Heart left ventricle (tissue), 16 donors: ENCODE results near the gene GJA4. TPM values are rescaled to one million over a fixed set of nuclear protein-coding genes. Genes with fewer than 3 reads are reported as not detected.

ENCODE experiments used
- ATAC-seq, 4 donors: fragments of 200-7000 bp; cut with Tn5 transposase; one replicate each; pipeline ENCODE4 v1.9.1; 2020 to 2022; ENCODE audit warnings: moderate library complexity in 4 of 4, mild to moderate bottlenecking in 3 of 4, moderate number of reproducible peaks in 1 of 4
- DNase-seq, 5 donors: peaks; one replicate each; pipeline ENCODE4 v3.0.0-alpha.2; 2020
- H3K27ac ChIP-seq, 12 donors: fragments of 200-600 bp; sonication (generic) in 4 of 12; one replicate each; pipeline versions ENCODE4 v1.5.0 to v1.8.0; 2016 to 2022; ENCODE audit warnings: mild to moderate bottlenecking in 2 of 12
- H3K27me3 ChIP-seq, 9 donors: fragments of 200-600 bp; sonication (generic) in 2 of 9; one replicate each; pipeline versions ENCODE4 v1.5.1 to v1.8.0; 2016 to 2022; ENCODE audit warnings: mild to moderate bottlenecking in 3 of 9
- H3K36me3 ChIP-seq, 9 donors: fragments of 200-600 bp; sonication (generic) in 2 of 9; one replicate each; pipeline versions ENCODE4 v1.5.0 to v1.8.0; 2018 to 2022; ENCODE audit warnings: mild to moderate bottlenecking in 2 of 9
- H3K4me1 ChIP-seq, 12 donors: fragments of 200-600 bp; sonication (generic) in 4 of 12; one replicate each; pipeline versions ENCODE4 v1.5.0 to v1.8.0; 2016 to 2022; ENCODE audit warnings: mild to moderate bottlenecking in 3 of 12
- H3K4me3 ChIP-seq, 12 donors: fragments of 200-600 bp; sonication (generic) in 4 of 12; one replicate each; pipeline versions ENCODE4 v1.5.0 to v1.8.0; 2017 to 2022; ENCODE audit warnings: mild to moderate bottlenecking in 9 of 12, moderate library complexity in 4 of 12
- H3K9me3 ChIP-seq, 12 donors: fragments of 200-600 bp; sonication (generic) in 4 of 12; one replicate each; pipeline versions ENCODE4 v1.5.0 to v1.8.0; 2016 to 2022; ENCODE audit warnings: mild to moderate bottlenecking in 1 of 12
- POLR2A ChIP-seq, 2 donors: fragments of 450-650 bp; IDR thresholded peaks; one replicate each; pipeline ENCODE4 v1.6.1; 2017; ENCODE audit warnings: antibody characterized with exemption in 2 of 2, mild to moderate bottlenecking in 2 of 2, moderate library complexity in 2 of 2
- WGBS, 4 donors: extraction: QIAGEN DNeasy Blood & Tissue Kit in 2 of 4; methylation state at CpG; one replicate each; pipeline versions ENCODE4 v1.1.5 to v1.1.7; 2013 to 2018; 5-methylcytosine and 5-hydroxymethylcytosine counted together
- intact Hi-C, 10 donors: fragments of 100-400 bp; cut with DNase I; formaldehyde crosslinking; loops; one replicate each; pipeline versions ENCODE4 v1.11.1 to v1.14.2; 2022
- polyA plus RNA-seq, 2 donors: library from polyadenylated mRNA; stranded (reverse); fragments of 200-250 nt; gene quantifications; one replicate each; pipeline ENCODE4 v1.2.3, GENCODE V29; 2013
- total RNA-seq, 9 donors: library from RNA; depleted of rRNA in 2 of 9; stranded (reverse); fragments of >200 nt in 2 of 9; fragmentation: NEBNext Ultra II Directional in 3 of 9; extraction: Animal tissue kit (Norgen Biotek cat#: 25700) in 3 of 9; gene quantifications; one replicate each; pipeline versions ENCODE4 v1.1.0 to v1.2.4, GENCODE V29; 2016 to 2023
- TF ChIP-seq, protein P1 (sequence below), 12 donors: fragments of 200-600 bp; sonication (generic) in 4 of 12; IDR thresholded peaks; one replicate each; pipeline versions ENCODE4 v1.5.0 to v1.8.0; 2018 to 2022; ENCODE audit warnings: antibody characterized with exemption in 12 of 12, mild to moderate bottlenecking in 5 of 12
- donor health status: ischemic (EF 13 %, LVEDD 7.1; RV severe dilation, severe dysfunction).
- donor health status: healthy with polysubstance abuse.
- donor health status: DM: no; HTN: yes; CAD: no.
- donor health status: DM: no; HTN: no; CAD: no.
- donor health status: ischemic (EF 25% LVEDD 6.9; RV normal size, moderate dysfunction).
- donor health status: ischemic (EF 25% LVEDD 5.7; RV mildly dilated, moderate dysfunction).
- donor health status: healthy.
- donor health status: DM: yes; HTN: yes; CAD: no.
- donor health status: ischemic (EF 35%, LVEDD 5.7; RV mildly dilated, moderate dysfunction).
- donor health status: nonischemic (EF 11% LVEDD 7.7; RV severe dilation, severe dysfunction).
- donor health status: DM: yes; HTN: yes; CAD: no.
- donor health status: PGD.
- donor health status: ischemic (EF 29% LVEDD 5.4; RV normal size, mild dysfunction).
- donor health status: nonischemic (EF 23%, LVEDD 6.1; RV moderate dilation, normal function).

GJA4 gene
- total and polyA plus RNA-seq, 11 donors: 14.2 to 78.0 (median 23.0) TPM

DNA sequence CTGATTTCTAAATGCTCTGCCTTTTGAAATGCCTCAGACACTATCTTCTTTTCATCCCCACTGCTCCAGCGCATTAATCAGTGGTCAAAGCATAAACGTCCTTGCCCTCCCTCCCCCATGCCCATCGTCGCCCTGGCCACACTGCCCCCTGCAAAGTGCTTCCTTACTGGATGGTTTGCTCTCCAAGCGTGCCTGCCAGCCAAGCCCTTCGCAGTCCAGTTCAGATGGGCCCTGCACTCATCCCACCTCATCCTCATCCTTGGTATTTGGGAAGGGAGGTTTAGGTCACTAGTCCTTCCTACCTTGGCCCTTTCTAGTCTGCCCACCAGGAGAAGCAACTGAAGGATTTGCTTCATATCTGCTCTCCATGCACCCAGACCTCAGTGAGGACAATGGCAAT lies 3.1 kb downstream of the GJA4 start:
- Histone ChIP-seq H3K4me3 (peak overlapping the region; percentile 45 to 90 (median 66)), H3K9me3 (no peaks in the 10 kb centered on the region), H3K27me3 (peaks cover 0 to 7% (median 0%) of the 10 kb centered on the region in 9 donors), H3K4me1 (peaks cover 0 to 33% (median 9%) of the 10 kb centered on the region in 12 donors), H3K36me3 (peaks cover 0 to 36% (median 13%) of the 10 kb centered on the region in 9 donors), H3K27ac (peak overlapping the region in 8 of 12 donors; percentile 34 to 96 (median 86))
- WGBS, 4 donors: 62 to 74% (median 71%) methylated on average over 6 of the region's 6 CpGs
- DNase-seq (no peak), ATAC-seq (no peak)
- intact Hi-C loops: loop anchor here in 2 of 10 donors (5.0 kb wide), 2 partner anchors 36 to 41 kb away; no protein-coding TSS in a partner anchor
- TF ChIP-seq, protein P1, sequence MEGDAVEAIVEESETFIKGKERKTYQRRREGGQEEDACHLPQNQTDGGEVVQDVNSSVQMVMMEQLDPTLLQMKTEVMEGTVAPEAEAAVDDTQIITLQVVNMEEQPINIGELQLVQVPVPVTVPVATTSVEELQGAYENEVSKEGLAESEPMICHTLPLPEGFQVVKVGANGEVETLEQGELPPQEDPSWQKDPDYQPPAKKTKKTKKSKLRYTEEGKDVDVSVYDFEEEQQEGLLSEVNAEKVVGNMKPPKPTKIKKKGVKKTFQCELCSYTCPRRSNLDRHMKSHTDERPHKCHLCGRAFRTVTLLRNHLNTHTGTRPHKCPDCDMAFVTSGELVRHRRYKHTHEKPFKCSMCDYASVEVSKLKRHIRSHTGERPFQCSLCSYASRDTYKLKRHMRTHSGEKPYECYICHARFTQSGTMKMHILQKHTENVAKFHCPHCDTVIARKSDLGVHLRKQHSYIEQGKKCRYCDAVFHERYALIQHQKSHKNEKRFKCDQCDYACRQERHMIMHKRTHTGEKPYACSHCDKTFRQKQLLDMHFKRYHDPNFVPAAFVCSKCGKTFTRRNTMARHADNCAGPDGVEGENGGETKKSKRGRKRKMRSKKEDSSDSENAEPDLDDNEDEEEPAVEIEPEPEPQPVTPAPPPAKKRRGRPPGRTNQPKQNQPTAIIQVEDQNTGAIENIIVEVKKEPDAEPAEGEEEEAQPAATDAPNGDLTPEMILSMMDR (IDR thresholded peaks at IDR 0.05): no peak
- TF ChIP-seq POLR2A (IDR thresholded peaks at IDR 0.05): no peak

DNA sequence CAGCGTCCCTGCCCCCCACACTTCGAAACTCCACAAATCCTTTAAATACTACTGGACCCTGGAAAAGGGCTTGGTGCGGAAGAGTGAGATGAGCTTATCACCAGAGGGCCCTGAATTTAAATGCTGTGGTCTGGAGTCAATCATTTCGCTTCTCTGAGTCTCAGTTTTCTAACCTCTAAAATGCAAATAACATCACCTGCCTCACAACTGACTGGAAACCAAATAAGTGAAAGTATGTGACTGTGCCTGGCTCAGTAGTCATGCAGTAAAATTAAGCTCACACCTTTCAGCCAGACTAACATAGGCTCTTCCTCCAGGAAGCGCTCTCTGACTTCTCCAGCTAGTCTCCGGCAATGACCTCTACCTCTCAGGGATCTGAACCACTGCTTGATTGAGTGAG lies 4.2 kb downstream of the GJA4 start:
- Histone ChIP-seq H3K9me3 (no peaks in the 10 kb centered on the region), H3K4me3 (peak overlapping the region in 11 of 12 donors; percentile 45 to 90 (median 67)), H3K36me3 (peaks cover 0 to 36% (median 13%) of the 10 kb centered on the region in 9 donors), H3K27me3 (peaks cover 0 to 7% (median 0%) of the 10 kb centered on the region in 9 donors), H3K27ac (peak overlapping the region in 10 of 12 donors; percentile 9 to 96 (median 80)), H3K4me1 (peaks cover 0 to 29% (median 7%) of the 10 kb centered on the region in 12 donors)
- ATAC-seq: no peak
- no peak for DNase-seq
- WGBS, 4 donors: 78 to 87% (median 82%) methylated on average over 5 to 6 of the region's 6 CpGs
- no peak for TF ChIP-seq POLR2A (IDR thresholded peaks at IDR 0.05)
- TF ChIP-seq, protein P1 (IDR thresholded peaks at IDR 0.05): no peak
- intact Hi-C loops: loop anchor here in 2 of 10 donors (5.0 kb wide), 2 partner anchors 35 to 40 kb away; no protein-coding TSS in a partner anchor

DNA sequence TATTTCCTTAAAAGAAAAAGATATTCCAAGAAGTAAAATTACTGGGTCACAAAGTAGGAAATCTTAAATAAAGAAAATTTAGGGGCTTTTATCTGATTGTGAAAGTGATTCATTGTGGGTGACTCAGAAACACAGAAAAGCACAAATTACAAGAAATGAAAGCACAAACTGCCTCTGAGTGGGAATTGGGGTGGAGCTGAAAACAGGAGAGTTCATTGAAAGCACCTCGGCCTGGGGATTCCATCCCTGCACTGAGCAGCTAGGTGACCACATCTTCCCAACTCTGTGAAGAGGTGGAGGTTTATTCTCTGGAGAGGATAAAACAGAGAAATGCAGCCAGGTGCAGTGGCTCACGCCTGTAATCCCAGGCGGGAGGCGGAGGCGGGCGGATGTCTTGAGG lies 7.4 kb downstream of the GJA4 start:
- intact Hi-C loops: no loop called here

DNA sequence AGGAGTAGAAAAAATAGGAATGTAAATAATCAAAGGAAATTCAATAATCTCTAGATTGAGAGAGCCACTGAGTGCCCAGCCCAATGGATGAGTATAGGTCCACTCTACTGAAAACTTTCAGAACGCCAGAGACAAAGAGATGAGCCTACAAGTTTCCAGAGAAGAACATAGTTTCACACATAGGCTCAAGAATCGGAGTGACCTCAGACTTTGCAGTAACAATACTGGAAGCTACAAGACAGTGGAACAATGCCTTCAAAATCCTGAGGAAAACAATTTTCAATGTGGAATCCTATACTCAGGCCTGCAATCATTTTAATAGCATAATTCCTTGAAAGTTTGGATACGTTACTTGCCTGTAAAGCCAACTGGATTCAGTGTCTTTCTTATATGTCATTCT lies 11.0 kb downstream of the GJA4 start:
- ATAC-seq (no peak), DNase-seq (no peak)
- Histone ChIP-seq H3K4me1 (peaks cover 0 to 23% (median 4%) of the 10 kb centered on the region in 12 donors), H3K9me3 (peaks cover 0 to 14% (median 0%) of the 10 kb centered on the region in 12 donors), H3K36me3 (no peaks in the 10 kb centered on the region), H3K27me3 (no peaks in the 10 kb centered on the region), H3K4me3 (no peak overlapping the region), H3K27ac (no peak overlapping the region)
- intact Hi-C loops: no loop called here
- TF ChIP-seq, protein P1 (IDR thresholded peaks at IDR 0.05): no peak
- no peak for TF ChIP-seq POLR2A (IDR thresholded peaks at IDR 0.05)
- 95 to 98% (median 97%) methylated on average over 3 of the region's 3 CpGs for WGBS, 4 donors

More for the DNA sequence above, 7.4 kb downstream of the GJA4 start:
- Histone ChIP-seq H3K27ac (peak overlapping the region in 1 of 12 donors; percentile 83), H3K4me1 (peaks cover 0 to 25% (median 4%) of the 10 kb centered on the region in 12 donors), H3K9me3 (peaks cover 0 to 14% (median 0%) of the 10 kb centered on the region in 12 donors), H3K27me3 (no peaks in the 10 kb centered on the region), H3K36me3 (peaks cover 0 to 26% (median 4%) of the 10 kb centered on the region in 9 donors), H3K4me3 (no peak overlapping the region)
- no peak for ATAC-seq
- TF ChIP-seq, protein P1 (IDR thresholded peaks at IDR 0.05): no peak
- no peak for TF ChIP-seq POLR2A (IDR thresholded peaks at IDR 0.05)
- 74 to 95% (median 84%) methylated on average over 6 of the region's 6 CpGs for WGBS, 4 donors
- no peak for DNase-seq
